ENCODE measurements around the gene N4BP2. TPM values are rescaled to one million over a fixed set of nuclear protein-coding genes. Genes with fewer than 3 reads are reported as not detected.

Gene N4BP2
- total RNA-seq, 3 donors from 2014 or later: 7.2 to 26.8 (median 12.1) TPM

- no peaks in the 10 kb centered on the region for H3K27me3 ChIP-seq
- DNase-seq (ENCODE audit: low spot score in 2 of 2): no peak
- no peaks in the 10 kb centered on the region for H3K36me3 ChIP-seq
- peak in 1 of 3 donors; percentile 12 for TF ChIP-seq POLR2AphosphoS5 (IDR thresholded peaks at IDR 0.05)
- TF ChIP-seq, protein P1, sequence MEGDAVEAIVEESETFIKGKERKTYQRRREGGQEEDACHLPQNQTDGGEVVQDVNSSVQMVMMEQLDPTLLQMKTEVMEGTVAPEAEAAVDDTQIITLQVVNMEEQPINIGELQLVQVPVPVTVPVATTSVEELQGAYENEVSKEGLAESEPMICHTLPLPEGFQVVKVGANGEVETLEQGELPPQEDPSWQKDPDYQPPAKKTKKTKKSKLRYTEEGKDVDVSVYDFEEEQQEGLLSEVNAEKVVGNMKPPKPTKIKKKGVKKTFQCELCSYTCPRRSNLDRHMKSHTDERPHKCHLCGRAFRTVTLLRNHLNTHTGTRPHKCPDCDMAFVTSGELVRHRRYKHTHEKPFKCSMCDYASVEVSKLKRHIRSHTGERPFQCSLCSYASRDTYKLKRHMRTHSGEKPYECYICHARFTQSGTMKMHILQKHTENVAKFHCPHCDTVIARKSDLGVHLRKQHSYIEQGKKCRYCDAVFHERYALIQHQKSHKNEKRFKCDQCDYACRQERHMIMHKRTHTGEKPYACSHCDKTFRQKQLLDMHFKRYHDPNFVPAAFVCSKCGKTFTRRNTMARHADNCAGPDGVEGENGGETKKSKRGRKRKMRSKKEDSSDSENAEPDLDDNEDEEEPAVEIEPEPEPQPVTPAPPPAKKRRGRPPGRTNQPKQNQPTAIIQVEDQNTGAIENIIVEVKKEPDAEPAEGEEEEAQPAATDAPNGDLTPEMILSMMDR (IDR thresholded peaks at IDR 0.05): no peak
- peak within 1 kb of the TSS; percentile 63 to 78 for H3K27ac ChIP-seq
- H3K4me1 ChIP-seq: no peaks in the 10 kb centered on the region
- H3K9me3 ChIP-seq: no peaks in the 10 kb centered on the region
- peak within 1 kb of the TSS in 2 of 3 donors; percentile 34 to 40 for H3K4me3 ChIP-seq
- intact Hi-C loops (cut with DNase I; ENCODE audit: low total_unique reads): no loop called here
Measured at GRCh38 chr4:40196724-40197281, 140.2 kb downstream of the N4BP2 start, which contains the start of gene RHOH. TSS of gene RHOH (plus strand) at chr4:40197031. CDS start at chr4:40243387, 46,356 bp downstream.

- Histone ChIP-seq H3K4me1 (no peaks in the 10 kb centered on the region), H3K9me3 (no peaks in the 10 kb centered on the region), H3K27ac (peak overlapping the region; percentile 63 to 78), H3K4me3 (peak overlapping the region in 2 of 3 donors; percentile 34 to 40), H3K27me3 (no peaks in the 10 kb centered on the region), H3K36me3 (no peaks in the 10 kb centered on the region)
- DNase-seq (ENCODE audit: low spot score in 2 of 2): no peak
- intact Hi-C loops (cut with DNase I; ENCODE audit: low total_unique reads): no loop called here
- TF ChIP-seq, protein P1 (IDR thresholded peaks at IDR 0.05): no peak
- no peak for TF ChIP-seq POLR2A (IDR thresholded peaks at IDR 0.05)
- TF ChIP-seq POLR2AphosphoS5 (IDR thresholded peaks at IDR 0.05): no peak
Measured at GRCh38 chr4:40197879-40198689, 141.4 kb downstream of the N4BP2 start.

GRCh38 chr4:40199179-40199670 is 142.6 kb downstream of the N4BP2 start:
- peak overlapping the region in 2 of 3 donors; percentile 34 to 40 for H3K4me3 ChIP-seq
- no peaks in the 10 kb centered on the region for H3K27me3 ChIP-seq
- peak overlapping the region; percentile 45 to 83 for H3K27ac ChIP-seq
- no peak for DNase-seq (ENCODE audit: low spot score in 2 of 2)
- no peaks in the 10 kb centered on the region for H3K36me3 ChIP-seq
- TF ChIP-seq, protein P1 (IDR thresholded peaks at IDR 0.05): no peak
- TF ChIP-seq POLR2A (IDR thresholded peaks at IDR 0.05) (no peak), POLR2AphosphoS5 (IDR thresholded peaks at IDR 0.05) (no peak)
- H3K4me1 ChIP-seq: no peaks in the 10 kb centered on the region
- H3K9me3 ChIP-seq: no peaks in the 10 kb centered on the region
- intact Hi-C loops (cut with DNase I; ENCODE audit: low total_unique reads): no loop called here

- H3K4me3 ChIP-seq: peak overlapping the region in 2 of 3 donors; percentile 34 to 40
- DNase-seq (ENCODE audit: low spot score in 2 of 2): no peak
- H3K27ac ChIP-seq: peak overlapping the region; percentile 45 to 83
- H3K27me3 ChIP-seq: no peaks in the 10 kb centered on the region
- TF ChIP-seq, protein P1 (IDR thresholded peaks at IDR 0.05): no peak
- TF ChIP-seq POLR2AphosphoS5 (IDR thresholded peaks at IDR 0.05) (no peak), POLR2A (IDR thresholded peaks at IDR 0.05) (no peak)
- H3K36me3 ChIP-seq: no peaks in the 10 kb centered on the region
- intact Hi-C loops (cut with DNase I; ENCODE audit: low total_unique reads): no loop called here
- no peaks in the 10 kb centered on the region for H3K9me3 ChIP-seq
- H3K4me1 ChIP-seq: no peaks in the 10 kb centered on the region
Measured at GRCh38 chr4:40199999-40200874, 143.6 kb downstream of the N4BP2 start.

All from breast epithelium (tissue), 4 donors.